Measurements from ENCODE around the gene MRPS9. TPM values are rescaled to one million over a fixed set of nuclear protein-coding genes. Genes with fewer than 3 reads are reported as not detected.

MRPS9 gene
- total RNA-seq, 4 donors from 2014 or later = 12.7 to 17.5 (median 15.3) TPM

DNA sequence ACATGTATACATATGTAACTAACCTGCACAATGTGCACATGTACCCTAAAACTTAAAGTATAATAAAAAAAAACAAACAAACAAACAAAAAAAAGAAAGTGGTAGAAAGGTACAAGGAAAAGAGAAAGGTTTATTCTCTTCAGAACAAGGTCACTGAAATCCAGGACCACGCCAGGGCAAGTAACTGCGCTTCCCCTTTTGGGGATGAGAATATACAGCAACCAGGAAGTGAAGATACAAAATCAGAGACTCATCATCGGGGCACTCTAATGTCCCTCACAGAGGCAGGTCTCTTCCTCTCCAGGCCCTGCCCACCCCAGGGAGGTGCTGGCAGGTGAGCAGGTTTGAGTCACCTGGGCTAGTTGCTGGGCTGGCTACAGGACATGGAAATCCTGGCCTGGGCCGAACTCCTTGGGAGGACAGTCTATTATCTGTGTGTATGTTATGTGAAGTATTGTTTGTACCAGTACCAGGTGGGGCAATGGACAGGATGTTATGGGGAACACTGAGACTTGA, 103.3 kb downstream of the MRPS9 start:
- H3K27me3 ChIP-seq = peaks cover 27% of the 10 kb centered on the region
- 76% methylated on average over 4 of the region's 4 CpGs for WGBS
- no peak overlapping the region for H3K4me3 ChIP-seq
- no peak overlapping the region for H3K27ac ChIP-seq
- H3K4me1 ChIP-seq = peaks cover 25% of the 10 kb centered on the region
- H3K9me3 ChIP-seq = no peaks in the 10 kb centered on the region
- DNase-seq (ENCODE audit: low spot score in 2 of 2) = no peak
- H3K36me3 ChIP-seq = no peaks in the 10 kb centered on the region
- TF ChIP-seq POLR2A (IDR thresholded peaks at IDR 0.05) = no peak

GRCh38 chr2:105142239-105142638, 104.4 kb downstream of the MRPS9 start:
- no peak overlapping the region for H3K27ac ChIP-seq
- WGBS = 93% methylated on average over 3 of the region's 5 CpGs

DNA sequence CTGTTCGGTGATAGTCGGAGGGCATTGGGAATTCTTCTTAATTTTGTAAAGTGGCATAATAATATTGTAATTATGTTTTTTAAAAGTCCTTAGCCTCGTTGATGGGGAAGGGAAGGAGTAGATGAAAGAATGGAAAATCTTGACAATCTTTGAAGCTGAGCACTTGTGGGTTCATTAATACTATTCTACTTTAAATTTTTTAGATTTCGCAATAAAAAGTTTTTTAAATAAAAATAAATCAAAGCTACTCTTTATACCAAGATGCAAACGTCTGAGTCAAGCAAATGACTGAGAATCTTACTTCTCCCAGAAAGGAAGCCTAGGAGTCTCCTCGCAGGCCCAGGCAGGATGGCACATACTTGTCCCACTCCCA, 105.2 kb downstream of the MRPS9 start:
- no peak for TF ChIP-seq EP300 (IDR thresholded peaks at IDR 0.05)
- no peak for TF ChIP-seq CTCF (IDR thresholded peaks at IDR 0.05)
- H3K27me3 ChIP-seq = peaks cover 37% of the 10 kb centered on the region
- 33% methylated on average over 6 of the region's 6 CpGs for WGBS

More at GRCh38 chr2:105142239-105142638, 104.4 kb downstream of the MRPS9 start:
- H3K36me3 ChIP-seq = no peaks in the 10 kb centered on the region
- H3K9me3 ChIP-seq = no peaks in the 10 kb centered on the region
- no peak overlapping the region for H3K4me3 ChIP-seq
- no peak for DNase-seq (ENCODE audit: low spot score in 2 of 2)
- peaks cover 35% of the 10 kb centered on the region for H3K27me3 ChIP-seq
- H3K4me1 ChIP-seq = peaks cover 25% of the 10 kb centered on the region
- no peak for TF ChIP-seq CTCF (IDR thresholded peaks at IDR 0.05)
- TF ChIP-seq EP300 (IDR thresholded peaks at IDR 0.05) = no peak
- no peak for TF ChIP-seq POLR2AphosphoS5 (IDR thresholded peaks at IDR 0.05)
- no peak for TF ChIP-seq POLR2A (IDR thresholded peaks at IDR 0.05)

GRCh38 chr2:105143467-105144151, 105.7 kb downstream of the MRPS9 start:
- no peaks in the 10 kb centered on the region for H3K36me3 ChIP-seq
- H3K9me3 ChIP-seq = no peaks in the 10 kb centered on the region
- WGBS = 3% methylated on average over 34 of the region's 53 CpGs
- peaks cover 37% of the 10 kb centered on the region for H3K27me3 ChIP-seq
- no peak for DNase-seq (ENCODE audit: low spot score in 2 of 2)
- TF ChIP-seq POLR2AphosphoS5 (IDR thresholded peaks at IDR 0.05) = no peak
- TF ChIP-seq CTCF (IDR thresholded peaks at IDR 0.05) = no peak
- no peak for TF ChIP-seq POLR2A (IDR thresholded peaks at IDR 0.05)
- no peak for TF ChIP-seq EP300 (IDR thresholded peaks at IDR 0.05)
- H3K4me1 ChIP-seq = peaks cover 18% of the 10 kb centered on the region
- peak overlapping the region; percentile 55 for H3K4me3 ChIP-seq
- H3K27ac ChIP-seq = no peak overlapping the region

More for the DNA sequence above, 105.2 kb downstream of the MRPS9 start:
- Histone ChIP-seq H3K36me3 (no peaks in the 10 kb centered on the region), H3K4me1 (peaks cover 18% of the 10 kb centered on the region), H3K9me3 (no peaks in the 10 kb centered on the region), H3K4me3 (peak overlapping the region; percentile 55), H3K27ac (no peak overlapping the region)
- no peak for DNase-seq (ENCODE audit: low spot score in 2 of 2)

GRCh38 chr2:105144152-105144940, 106.5 kb downstream of the MRPS9 start:
- peaks cover 37% of the 10 kb centered on the region for H3K27me3 ChIP-seq
- H3K9me3 ChIP-seq = no peaks in the 10 kb centered on the region
- DNase-seq (ENCODE audit: low spot score in 2 of 2) = no peak
- peaks cover 18% of the 10 kb centered on the region for H3K4me1 ChIP-seq
- TF ChIP-seq CTCF (IDR thresholded peaks at IDR 0.05) (no peak), POLR2AphosphoS5 (IDR thresholded peaks at IDR 0.05) (no peak), POLR2A (IDR thresholded peaks at IDR 0.05) (no peak)
- no peak overlapping the region for H3K27ac ChIP-seq
- 6% methylated on average over 20 of the region's 62 CpGs for WGBS
- no peaks in the 10 kb centered on the region for H3K36me3 ChIP-seq
- peak overlapping the region; percentile 55 for H3K4me3 ChIP-seq

Measured in suprapubic skin (tissue), 4 donors.